Middle frontal gyrus (tissue), 1 donor: Measurements from ENCODE around the gene NAGPA.
A peak's percentile ranks its signal among the peaks of the same experiment; 100 is the strongest.
"Not testable (repeated sequence)": the region's sequence is repeated elsewhere in the genome, so short reads cannot be mapped to it uniquely, and the experiment has no call there.

Source experiments
- DNase-seq: peaks from one replicate; pipeline ENCODE4 v3.0.0-alpha.2; 2015; ENCODE audit warnings: low spot score; ENCODE audit errors: extremely low spot score

The NAGPA gene

GRCh38 chr16:5062051-5062450 lies 28.3 kb upstream of the NAGPA start:
- DNase-seq = no peak

- DNase-seq = no peak
Measured at GRCh38 chr16:5060073-5060641, 26.4 kb upstream of the NAGPA start.

GRCh38 chr16:5059386-5060072 lies 25.8 kb upstream of the NAGPA start:
- no peak for DNase-seq

GRCh38 chr16:5058476-5058875 lies 24.7 kb upstream of the NAGPA start:
- DNase-seq = no peak

GRCh38 chr16:5056352-5056751 lies 22.6 kb upstream of the NAGPA start:
- no peak for DNase-seq

- DNase-seq = no peak
Measured at GRCh38 chr16:5054876-5055865, 21.4 kb upstream of the NAGPA start.

- no peak for DNase-seq
Measured at GRCh38 chr16:5046914-5047313, 13.2 kb upstream of the NAGPA start.

GRCh38 chr16:5045499-5046115 lies 11.9 kb upstream of the NAGPA start:
- no peak for DNase-seq

GRCh38 chr16:5044581-5044980 lies 10.8 kb upstream of the NAGPA start:
- DNase-seq = not testable (repeated sequence)

- DNase-seq = no peak
Measured at GRCh38 chr16:5044011-5044540, 10.3 kb upstream of the NAGPA start.

GRCh38 chr16:5042574-5043171 lies 8.9 kb upstream of the NAGPA start:
- no peak for DNase-seq

GRCh38 chr16:5041600-5042133 lies 7.9 kb upstream of the NAGPA start:
- DNase-seq = no peak

- DNase-seq = no peak
Measured at GRCh38 chr16:5040451-5040850, 6.7 kb upstream of the NAGPA start.

GRCh38 chr16:5036228-5037156 lies 2.8 kb upstream of the NAGPA start:
- peak; percentile 73 for DNase-seq

- DNase-seq = no peak
Measured at GRCh38 chr16:5035909-5036227, 2.1 kb upstream of the NAGPA start.

GRCh38 chr16:5034167-5034523 lies 410 bp upstream of the NAGPA start:
- DNase-seq = no peak

GRCh38 chr16:5032748-5033167 lies 977 bp downstream of the NAGPA start:
- DNase-seq = no peak

GRCh38 chr16:5031601-5032000 lies 2.1 kb downstream of the NAGPA start:
- DNase-seq = no peak

- DNase-seq = no peak
Measured at GRCh38 chr16:5030251-5030870, 3.4 kb downstream of the NAGPA start.
